GM21515 (cell line): ENCODE measurements around the gene HS6ST2.

Experiments
- ATAC-seq: cut with Tn5 transposase; IDR thresholded peaks from one replicate; pipeline ENCODE4 v1.9.1; 2021; ENCODE audit not compliant: unreplicated experiment

The HS6ST2 gene

GRCh38 chrX:132689612-132690563 lies 268.5 kb downstream of the HS6ST2 start:
- no peak for ATAC-seq

- no peak for ATAC-seq
Measured at GRCh38 chrX:132685276-132685675, 273.2 kb downstream of the HS6ST2 start.

GRCh38 chrX:132677233-132677716 lies 281.2 kb downstream of the HS6ST2 start:
- ATAC-seq: no peak

DNA sequence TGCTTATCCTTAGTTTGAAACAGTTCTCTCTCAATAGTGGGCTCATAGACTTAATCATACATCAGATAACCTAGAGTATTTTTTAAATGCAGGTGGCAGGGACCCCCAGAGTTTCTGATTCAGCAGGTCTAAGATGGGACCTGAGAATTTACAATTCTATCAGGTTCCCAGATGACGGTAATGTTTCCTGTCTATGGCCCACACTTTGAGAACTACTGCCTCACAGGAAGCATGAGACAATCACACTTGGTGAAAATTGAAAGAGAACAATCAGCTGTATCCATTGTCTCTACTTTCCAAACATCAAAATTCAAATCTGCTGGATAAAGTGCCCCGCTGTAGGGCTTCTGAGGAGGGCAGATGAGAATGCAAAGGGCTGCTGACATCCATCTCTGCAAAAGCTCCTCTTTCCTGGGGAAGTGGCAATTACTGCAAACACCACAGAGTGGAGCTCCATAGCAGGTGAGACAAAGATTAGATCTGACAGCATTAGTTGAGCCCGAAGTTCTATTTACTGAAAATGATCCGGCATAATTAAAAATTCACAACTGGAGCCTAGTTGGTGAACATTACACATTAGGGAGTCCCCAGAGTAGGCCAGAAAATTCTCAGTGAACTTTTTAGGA lies 281.8 kb downstream of the HS6ST2 start:
- ATAC-seq: no peak

GRCh38 chrX:132676102-132676501 lies 282.3 kb downstream of the HS6ST2 start:
- ATAC-seq: no peak

- ATAC-seq: no peak
Measured at GRCh38 chrX:132673331-132673730, 285.1 kb downstream of the HS6ST2 start.

GRCh38 chrX:132671229-132671641 lies 287.2 kb downstream of the HS6ST2 start:
- no peak for ATAC-seq

- ATAC-seq: no peak
Measured at GRCh38 chrX:132669142-132669541, 289.3 kb downstream of the HS6ST2 start.

DNA sequence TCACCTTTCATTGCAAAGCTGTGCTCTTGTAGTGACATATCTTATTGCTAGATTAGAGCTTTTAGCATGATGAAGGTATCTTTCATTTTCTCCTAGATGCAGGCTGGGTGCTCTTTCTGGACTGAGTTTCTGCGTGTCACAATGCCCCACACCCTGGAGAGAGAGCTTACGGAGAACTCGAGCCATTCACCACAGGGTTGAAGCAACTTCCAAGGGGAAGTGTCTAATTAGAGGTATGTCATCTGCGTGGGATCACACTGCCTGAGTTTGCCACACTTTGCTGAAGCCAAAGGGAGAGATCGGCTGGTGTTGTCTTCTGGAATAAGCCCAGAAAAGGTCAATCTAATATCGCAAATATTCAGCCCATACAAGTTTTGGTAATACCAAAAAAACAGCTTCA lies 290.3 kb downstream of the HS6ST2 start:
- no peak for ATAC-seq

DNA sequence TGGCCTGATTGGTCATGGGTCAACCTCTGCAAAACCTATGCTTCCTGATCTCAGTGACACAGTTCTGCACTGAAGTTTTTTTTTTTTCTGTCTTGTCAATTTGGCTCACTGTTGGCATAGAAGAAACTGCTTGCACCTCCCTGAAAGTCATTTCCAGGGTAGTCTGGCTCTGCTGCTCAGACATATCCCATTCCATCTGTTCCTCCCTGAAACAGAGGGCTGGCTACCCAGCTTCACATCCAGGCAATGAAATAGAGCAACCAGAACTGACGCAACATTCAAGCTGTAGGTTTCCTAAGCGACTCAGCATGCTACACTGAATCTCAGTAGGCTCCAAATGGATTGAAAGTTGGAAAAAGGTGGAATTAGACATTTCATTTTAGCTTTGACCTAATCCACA lies 292.8 kb downstream of the HS6ST2 start:
- no peak for ATAC-seq

GRCh38 chrX:132664273-132664672 lies 294.2 kb downstream of the HS6ST2 start:
- no peak for ATAC-seq

DNA sequence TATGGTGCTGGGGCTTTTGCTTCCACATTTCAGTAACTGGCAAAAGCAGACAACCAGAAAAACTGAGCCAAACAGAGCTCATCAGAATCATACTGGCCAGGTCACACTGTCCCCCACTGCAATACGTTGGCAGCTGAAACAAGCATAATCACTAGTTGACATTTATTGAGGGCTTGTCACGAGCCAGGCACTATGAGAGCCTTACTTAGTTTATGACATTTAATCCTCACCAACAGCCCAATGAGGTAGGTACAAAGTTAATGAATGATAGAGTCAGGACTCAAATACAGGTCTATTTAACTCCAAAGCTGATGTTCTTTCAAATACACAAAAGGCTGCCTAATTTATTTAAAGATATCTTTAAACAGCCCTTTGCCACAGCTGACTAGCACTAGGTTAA lies 295.6 kb downstream of the HS6ST2 start:
- no peak for ATAC-seq

GRCh38 chrX:132657876-132658275 lies 300.6 kb downstream of the HS6ST2 start:
- no peak for ATAC-seq

- ATAC-seq: no peak
Measured at GRCh38 chrX:132652871-132653270, 305.6 kb downstream of the HS6ST2 start.

DNA sequence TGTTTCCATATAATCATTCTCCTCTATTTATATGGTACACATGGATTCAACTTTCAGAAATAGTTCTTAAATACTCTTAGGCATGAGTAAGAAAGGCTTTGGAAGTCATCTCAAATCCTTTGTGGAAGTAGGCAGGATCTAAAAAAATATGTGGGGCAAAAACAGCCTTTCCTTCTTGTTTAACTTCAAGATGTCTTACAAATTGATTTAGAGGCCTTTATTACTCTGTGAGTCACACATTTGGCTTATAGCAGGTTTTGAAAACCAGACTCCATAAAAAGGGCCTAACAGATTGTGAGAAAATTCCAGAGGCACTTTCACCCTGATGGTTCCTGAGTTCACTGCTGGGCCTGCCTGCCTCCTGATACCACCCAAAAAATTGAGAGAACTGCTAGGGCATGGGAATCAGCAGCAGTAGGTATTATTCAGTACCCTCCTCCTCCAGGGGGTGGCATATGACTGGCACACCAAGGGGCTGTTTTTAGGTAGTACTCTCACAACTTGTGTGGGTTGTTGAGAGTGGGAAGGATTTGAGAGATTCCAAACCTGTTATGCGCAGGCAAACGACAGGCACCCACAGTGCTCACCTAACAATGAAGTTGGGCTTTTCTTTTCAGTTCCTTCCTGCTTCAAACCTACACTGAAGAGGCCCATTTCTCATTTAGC lies 306.9 kb downstream of the HS6ST2 start:
- no peak for ATAC-seq

GRCh38 chrX:132648895-132649294 lies 309.5 kb downstream of the HS6ST2 start:
- ATAC-seq: no peak

DNA sequence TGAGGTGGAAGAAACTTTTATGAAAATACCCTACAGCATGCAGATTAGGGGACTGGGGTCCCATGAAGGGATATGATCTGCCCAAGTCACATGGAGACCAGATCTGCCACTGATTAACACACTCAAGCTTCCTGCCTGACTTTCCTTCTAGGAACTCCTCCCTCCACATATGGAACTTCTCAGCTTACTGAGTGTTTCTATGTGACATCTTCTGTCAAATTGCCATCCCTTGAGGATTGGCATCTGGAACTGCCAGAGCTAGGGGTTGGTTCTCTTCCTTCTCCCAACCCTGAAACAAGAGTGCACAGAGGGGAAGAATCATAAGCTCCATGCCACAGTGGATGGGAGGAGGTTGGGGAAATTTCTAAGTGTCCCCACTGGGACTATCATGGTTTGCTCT lies 319.0 kb downstream of the HS6ST2 start:
- no peak for ATAC-seq

DNA sequence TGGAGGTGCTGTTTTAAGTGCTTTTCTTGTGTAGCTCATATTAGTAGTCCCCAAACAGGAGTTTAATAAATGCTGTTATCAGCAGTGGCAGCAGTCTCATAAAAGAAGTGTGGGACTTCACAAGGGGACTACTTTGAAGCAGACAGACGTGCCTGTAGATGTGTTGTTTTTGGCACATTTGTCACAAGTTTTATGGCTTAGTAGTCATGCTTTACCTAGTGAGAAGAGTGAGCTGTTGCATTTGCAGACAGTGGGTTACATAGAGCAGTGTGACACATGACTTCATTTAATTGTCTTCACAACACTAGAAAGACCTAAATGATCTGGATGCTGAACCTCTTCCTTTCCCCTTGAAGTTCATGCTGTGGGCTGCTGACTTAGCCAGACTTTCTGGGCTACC lies 320.1 kb downstream of the HS6ST2 start:
- ATAC-seq: no peak

DNA sequence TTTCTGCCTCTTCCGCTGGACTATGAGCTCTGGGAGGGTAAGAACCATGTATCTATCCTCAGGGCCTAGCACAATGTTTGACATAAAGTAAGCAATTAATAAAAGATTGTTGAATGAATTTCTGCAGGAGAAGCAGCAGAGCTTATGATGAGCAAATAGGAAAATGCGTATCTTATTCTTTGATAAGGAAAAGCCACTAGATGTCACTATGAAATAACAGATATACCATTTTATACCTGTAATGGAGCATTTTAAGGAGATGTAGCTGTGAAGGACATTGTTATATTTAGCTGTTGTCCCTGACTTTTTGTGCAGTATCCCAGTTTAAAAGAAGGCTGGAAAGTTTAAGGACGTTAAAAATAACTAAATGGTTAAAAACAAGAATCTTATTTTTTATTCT lies 322.3 kb downstream of the HS6ST2 start:
- ATAC-seq: no peak

DNA sequence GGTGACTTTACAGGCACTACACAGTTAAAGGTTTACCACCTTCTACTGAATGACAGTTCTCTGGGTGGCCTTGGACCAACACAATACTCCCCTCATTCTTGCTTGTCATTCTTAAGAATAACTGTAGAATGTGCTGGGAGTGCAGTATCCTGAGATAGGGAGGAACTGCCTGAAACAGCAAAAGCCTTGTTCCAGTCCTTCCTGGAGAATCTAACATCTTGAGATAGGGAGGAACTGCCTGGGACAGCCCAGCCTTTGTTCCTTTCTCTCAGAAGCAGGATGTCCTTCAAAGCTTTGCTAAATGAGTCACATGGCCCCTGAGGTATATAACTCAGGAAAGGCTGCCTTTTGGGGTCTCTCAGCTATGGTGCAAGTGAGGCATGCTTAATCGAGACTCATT lies 323.9 kb downstream of the HS6ST2 start:
- ATAC-seq: no peak

GRCh38 chrX:132631579-132632232 lies 326.7 kb downstream of the HS6ST2 start:
- no peak for ATAC-seq
